CD1c-positive myeloid dendritic cell (primary cell): ENCODE results near the gene MTHFD1L.
"Not testable (repeated sequence)": the region's sequence is repeated elsewhere in the genome, so short reads cannot be mapped to it uniquely, and the experiment has no call there.

ENCODE experiments used
- DNase-seq: peaks from one replicate; pipeline ENCODE4 v3.0.0-alpha.2; 2016; ENCODE audit errors: extremely low spot score

MTHFD1L gene

DNA sequence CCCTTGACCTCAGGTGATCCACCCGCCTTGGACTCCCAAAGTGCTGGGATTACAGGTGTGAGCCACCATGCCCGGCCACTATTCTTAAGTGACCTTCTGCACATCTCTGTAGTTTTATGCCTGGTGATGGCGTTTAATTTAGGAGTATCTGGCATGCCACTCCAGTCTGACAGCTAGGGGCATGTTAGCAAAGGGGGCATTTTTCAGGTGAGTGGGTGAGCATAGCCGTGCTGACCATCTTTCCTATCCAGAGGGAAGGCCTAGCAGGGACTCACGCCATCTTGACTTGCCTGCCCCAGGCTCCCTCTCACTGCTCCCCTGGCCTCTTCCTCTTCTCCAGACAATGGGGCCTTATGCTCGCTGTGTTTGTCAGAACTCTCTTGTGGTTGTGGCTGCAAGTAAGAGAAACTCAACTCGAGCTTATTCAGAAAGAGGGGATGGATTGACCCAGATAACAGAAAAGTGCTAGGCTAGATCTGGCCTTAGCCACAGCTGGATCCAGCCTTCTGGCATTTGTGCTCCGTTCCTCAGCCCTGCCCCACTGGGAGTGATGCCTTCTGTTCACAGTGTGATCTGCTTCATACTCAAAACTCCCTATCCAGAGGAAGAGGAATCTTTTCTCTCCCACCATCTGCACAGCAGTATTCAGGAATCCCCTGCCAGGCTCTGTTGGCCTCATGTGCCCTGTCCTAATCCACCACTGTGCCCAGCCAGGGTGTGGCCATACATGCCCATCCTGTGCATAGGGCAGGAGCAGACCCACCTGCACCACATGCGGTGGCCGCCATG lies 199.7 kb downstream of the MTHFD1L start:
- DNase-seq, result no peak

DNA sequence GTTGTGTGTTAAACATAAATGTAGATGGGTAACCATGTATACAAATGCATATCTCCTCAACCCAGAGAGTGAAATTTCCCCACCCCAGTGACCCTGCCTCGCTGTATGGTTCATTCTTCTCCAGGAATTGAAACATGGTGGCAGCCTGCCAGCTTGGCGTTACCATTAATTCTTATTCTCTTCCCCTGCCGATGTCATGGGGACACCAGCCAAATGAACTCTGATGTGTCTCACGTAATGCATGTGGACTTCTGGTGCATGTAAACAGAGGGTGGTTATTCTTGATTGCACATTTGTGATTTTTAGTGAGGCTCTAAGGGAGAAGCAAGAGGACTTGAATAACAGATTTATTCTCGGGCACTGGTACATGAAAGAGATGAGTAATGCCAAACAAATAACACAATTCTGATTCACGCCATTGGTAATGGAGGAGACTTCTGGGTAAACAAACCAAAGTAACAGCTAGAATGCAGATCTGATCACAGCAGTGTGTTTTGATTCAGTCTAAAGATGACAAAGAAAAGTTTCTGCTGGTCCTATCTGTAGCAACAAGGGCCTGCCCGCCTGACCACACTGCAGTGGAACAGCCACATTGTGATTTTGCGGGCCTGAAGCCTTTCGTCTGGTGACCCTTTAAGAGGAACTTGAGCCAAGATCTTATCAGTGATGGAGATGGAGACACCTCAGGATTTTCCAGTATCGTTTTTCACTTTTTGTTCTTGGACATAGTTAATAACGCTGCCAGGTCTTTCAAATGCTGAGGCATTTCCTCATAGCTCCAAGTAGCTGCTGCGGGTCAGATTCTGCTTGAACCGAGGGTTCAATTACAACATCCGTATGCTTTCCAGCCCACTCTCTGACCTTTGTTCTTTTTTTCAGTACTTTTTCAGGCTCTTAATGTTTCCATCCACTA lies 202.4 kb downstream of the MTHFD1L start:
- DNase-seq, result no peak

DNA sequence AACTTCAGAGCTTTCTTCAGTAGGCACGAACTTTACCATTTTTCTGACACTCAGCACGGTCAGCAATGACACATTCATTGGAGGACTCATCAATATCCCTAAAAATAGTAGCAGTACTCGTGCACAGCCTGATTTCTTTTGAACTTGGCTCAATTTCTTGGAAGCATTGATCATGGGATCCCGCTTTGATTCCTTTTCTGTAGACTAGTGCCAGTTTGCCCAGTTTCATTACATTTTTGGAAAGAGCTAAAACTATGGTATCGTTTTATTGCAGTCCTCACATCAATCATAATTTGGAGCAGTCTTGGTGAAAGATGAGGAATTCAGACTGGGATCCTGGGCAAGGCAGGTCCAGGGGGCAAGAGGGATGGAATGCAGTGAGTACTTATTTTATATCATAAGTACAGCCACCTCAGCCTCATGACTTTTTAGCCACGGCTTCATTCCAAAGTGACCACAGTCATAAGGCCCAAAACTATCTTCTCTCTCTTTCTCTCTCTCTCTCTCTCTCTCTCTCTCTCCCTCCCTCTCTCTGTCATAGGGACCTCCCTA lies 203.3 kb downstream of the MTHFD1L start:
- no peak for DNase-seq

- no peak for DNase-seq
These were observed 204.1 kb downstream of the MTHFD1L start for GRCh38 chr6:151069641-151070040.

- DNase-seq, result no peak
These were observed 205.1 kb downstream of the MTHFD1L start for GRCh38 chr6:151070631-151071051.

GRCh38 chr6:151071295-151071694 lies 205.8 kb downstream of the MTHFD1L start:
- no peak for DNase-seq

DNA sequence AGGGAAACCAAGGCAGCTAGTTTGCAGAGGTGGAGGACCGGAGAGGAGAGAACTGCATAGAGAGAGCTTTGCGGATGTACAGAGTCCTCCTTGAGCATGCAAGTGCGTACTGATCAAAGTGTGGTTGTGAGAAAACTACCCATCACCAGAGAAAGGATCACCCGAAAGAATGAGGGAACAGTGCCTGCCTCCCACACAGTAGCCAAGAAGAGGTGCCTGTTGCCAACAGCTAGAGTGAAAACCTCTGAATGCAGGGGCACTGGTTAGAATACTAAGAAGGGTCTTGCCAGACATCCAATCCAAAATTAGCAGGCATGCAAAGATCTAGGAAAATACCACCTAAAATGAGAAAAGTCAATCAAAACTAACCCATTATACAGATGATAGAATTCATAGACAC lies 207.6 kb downstream of the MTHFD1L start:
- no peak for DNase-seq

DNA sequence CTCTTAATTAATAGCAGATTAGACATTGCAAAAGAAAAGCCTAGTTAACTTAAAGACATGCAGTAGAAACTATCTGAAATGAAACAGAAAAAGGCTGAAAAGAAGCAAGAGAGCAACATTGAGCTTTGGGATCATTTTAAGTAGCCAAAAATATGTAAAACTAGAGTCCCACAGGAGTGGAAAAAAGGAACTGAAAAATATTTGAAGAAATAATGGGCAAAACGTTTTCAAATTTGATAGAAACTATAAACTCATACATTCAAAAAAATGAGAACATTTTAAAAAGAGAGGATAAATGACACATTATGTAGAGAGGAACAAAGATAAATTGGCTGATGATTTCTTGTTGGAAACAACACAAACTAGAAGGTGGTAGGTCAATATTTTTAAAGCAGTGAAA lies 208.2 kb downstream of the MTHFD1L start:
- no peak for DNase-seq

DNA sequence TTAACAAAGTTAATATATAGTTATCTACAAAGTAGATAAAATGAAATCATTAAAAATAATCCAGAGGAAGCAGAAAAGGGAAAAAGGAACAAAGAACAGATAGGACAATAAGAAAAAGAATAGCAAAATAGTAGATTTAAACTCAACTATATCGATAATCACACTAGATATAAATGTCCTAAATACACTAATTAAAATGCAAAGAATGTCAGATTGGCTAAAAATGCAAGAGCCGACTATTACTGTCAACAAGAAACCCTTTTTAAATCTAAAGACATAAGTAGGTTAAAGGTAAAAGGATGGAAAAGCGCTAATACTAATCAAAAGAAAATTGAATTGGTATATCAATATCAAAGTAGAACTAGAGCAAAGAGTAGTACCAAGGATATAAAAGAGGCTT lies 209.5 kb downstream of the MTHFD1L start:
- DNase-seq, result no peak

- DNase-seq, result no peak
These were observed 210.0 kb downstream of the MTHFD1L start for GRCh38 chr6:151075527-151075926.

GRCh38 chr6:151075930-151076555 lies 210.5 kb downstream of the MTHFD1L start:
- DNase-seq, result no peak

- no peak for DNase-seq
These were observed 213.2 kb downstream of the MTHFD1L start for GRCh38 chr6:151078655-151079054.

DNA sequence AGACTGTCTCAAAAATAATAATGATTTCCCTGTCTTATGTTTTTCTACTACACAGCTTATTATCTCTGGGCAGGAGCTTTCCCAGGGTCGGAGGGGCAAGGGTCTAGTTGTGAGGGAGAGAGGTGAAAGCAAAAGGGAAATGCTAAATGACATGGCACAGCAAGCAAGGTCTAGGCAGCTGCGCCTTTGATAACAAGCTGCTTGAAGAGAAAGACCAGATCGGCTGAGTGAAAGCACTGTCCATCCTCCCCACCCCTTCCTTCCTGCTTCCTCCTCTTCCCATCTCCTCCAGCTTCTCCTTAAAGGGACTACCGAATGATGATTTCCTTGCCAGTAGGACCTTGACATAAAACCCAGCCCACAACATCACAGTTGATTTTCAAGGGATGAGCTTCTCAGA lies 216.2 kb downstream of the MTHFD1L start:
- no peak for DNase-seq

DNA sequence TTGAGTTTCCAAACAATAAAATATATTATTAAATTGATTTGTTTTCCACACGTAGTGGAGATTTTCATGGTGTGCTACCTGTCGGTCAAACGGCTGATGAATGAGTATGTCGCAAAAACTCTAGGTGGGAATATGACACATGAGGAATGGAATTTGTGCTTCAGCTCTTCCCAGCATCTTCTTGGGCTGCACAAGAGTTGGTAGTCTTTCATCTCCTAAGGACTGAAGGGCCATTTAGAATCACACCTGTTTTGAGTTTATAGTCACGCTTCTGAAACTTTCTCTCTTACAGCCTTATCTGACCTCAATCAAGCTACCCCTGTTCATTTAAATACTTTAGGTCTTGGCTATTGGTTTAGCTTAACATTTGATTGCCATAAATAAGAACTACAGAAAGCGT lies 216.6 kb downstream of the MTHFD1L start:
- DNase-seq, result no peak

GRCh38 chr6:151084275-151084674 lies 218.8 kb downstream of the MTHFD1L start:
- no peak for DNase-seq

- DNase-seq, result not testable (repeated sequence)
These were observed 221.6 kb downstream of the MTHFD1L start for GRCh38 chr6:151087055-151087454.

DNA sequence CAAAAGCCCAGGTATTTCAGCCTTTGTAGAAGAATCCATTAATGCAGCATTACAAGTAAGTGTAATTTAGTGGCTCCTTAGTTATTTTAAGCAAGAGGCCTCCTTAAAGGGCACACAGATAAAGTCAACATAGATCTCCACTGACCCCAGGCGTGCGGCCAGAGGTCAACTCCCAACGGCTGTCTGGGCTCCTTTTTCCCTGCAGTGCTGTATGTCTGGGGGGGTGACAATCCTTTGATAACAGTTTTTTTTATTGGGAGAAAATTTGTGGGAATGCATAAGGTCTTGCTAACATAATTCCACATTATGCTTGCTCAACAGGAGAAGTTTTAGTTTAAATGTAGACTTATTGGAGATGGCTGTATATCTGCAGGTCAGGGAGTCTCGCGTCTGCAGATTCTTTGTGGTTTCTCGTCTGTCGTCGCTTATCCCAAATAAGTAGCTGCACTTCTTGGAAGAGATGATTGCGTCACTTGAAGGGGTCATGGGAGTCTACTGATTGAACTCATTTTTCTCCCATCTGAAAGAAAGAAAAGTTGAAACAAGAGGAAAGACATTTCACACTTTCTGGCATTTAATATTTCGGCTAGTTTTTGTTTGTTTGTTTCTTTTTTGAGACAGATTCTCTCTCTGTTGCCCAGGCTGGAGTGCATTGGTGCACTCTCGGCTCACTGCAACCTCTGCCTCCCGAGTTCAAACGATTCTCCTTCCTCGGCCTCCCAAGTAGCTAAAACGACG lies 222.5 kb downstream of the MTHFD1L start:
- DNase-seq, result no peak

GRCh38 chr6:151088599-151088935 lies 223.1 kb downstream of the MTHFD1L start:
- no peak for DNase-seq

DNA sequence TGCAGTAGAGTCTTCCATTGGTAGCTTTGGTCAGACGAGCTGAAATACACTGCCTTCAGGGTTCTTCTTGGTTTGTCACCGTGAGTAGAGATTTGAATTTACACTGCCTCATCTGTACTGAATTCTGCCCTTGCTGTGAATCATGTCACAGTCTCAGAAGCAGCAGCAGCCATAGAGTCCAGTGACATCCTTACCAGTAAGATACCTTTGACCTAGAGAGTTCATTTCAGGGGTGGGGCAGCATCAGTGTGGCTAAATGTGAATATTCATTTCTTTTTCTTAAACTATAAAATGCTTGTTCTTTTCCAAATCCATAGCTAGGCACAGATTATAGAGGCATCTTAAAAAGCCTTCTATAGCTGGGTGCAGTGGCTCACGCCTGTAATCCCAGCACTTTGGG lies 223.5 kb downstream of the MTHFD1L start:
- DNase-seq, result no peak

DNA sequence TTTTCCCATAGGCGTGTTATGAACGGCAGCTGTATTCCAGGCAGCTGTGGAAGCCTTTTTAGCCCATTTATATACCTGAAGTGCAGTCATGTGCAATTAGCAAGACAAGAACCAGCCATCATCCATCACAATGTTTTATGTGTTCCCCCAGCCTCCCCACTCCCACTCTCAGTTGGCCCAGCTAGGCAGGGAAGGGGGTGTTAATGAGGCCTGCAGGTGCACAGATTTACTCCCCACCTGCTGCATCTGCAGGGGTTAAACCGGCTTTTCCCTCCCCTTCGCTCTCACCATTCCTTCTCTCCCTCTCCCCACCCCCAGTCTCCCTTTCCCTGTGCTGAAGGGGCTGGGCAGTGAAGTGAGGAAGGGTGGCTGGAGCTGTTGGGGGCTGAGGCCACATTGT lies 224.5 kb downstream of the MTHFD1L start:
- no peak for DNase-seq

DNA sequence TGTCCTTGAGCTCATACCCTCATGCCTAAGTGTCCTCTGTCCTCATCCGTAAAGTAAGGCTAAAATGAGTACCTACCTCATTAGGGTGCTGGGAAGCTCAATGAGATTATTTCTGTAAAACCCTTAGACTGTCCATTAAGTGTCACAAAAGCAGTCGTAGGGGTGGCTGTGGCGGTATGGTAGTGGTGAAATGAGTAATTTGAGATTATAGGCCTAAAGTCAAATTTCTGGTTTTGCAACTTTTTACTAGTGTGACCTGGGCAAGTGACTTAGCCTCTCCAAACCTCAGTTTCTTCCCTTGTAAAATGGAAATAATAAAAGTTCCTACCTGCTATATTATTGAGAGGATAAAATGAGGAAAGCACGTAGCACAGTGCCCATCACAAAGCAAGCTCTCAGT lies 226.1 kb downstream of the MTHFD1L start:
- DNase-seq, result no peak

DNA sequence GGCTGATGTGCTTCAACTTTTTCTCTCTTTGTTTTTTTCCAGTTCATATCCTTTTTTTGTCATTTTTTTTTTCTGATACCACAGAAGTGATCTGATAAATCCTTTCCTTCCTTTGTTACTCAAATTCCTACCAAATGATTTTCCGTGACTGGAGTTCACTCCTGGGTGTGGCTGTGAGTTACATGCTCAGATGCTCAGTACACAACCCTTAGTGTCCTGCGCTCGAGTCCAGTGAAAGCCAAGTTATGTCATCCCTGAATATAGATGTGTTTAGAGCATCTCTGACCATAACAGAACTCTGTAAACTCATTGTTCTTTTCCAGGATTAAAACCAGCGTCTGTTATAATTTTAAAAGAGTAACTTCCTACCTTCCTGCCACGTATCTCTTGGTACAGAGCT lies 227.1 kb downstream of the MTHFD1L start:
- DNase-seq, result no peak
